ENCODE measurements around the gene MAST1.
A peak's percentile ranks its signal among the peaks of the same experiment; 100 is the strongest.
"Not testable (repeated sequence)": the region's sequence is repeated elsewhere in the genome, so short reads cannot be mapped to it uniquely, and the experiment has no call there.

Gene MAST1

DNA sequence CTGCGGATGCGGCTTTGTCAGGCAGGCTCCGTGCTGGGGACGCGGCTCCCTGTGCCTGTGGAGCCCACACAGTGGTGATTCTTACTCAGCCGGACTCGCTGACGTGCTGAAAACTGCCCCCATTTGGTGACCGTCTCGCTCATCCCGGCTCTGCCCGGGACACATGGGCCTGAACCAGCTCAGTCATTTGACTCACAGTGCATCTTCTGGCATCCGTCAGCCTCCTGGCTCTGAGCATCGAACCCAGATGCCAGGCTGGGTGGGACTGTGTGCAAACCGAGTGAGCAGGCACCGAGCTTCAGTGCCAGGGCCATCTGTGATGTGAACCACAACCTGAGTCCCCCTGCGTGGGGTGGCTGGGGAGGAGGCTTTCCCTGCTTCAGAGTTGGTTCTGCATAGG lies 58.1 kb downstream of the MAST1 start:
- no peak for DNase-seq (ENCODE audit: low spot score)

DNA sequence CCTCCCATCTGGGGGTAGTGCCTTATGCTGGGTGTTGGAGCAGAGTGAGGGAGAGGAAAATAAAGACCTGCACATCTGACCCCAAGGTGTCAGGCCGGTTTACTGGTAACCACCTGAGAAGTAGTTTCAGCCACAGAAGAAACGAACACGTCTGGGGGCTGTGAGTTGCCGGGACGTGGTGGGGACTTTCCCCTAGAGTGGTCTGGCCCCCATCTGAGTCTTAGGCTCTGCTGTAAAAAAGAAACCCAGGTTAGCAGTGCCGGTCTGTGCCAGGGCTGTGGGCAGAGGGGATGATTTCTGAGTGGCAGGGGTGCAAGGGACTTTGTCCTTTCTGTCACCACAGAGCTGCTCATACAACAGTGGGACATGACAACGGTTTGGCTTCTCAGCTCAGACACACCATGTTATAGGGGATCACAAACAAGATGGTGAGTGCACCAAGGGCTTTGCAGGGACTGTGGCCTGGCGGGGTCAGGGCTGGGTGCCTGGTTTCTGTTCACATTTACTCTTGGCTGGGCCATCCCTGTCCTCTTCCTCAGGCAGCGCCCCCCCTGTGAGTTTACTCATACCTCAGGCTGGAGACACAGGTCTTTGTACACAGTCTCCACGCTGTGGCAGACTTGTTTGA lies 61.7 kb downstream of the MAST1 start:
- DNase-seq (ENCODE audit: low spot score) = peak; percentile 55

DNA sequence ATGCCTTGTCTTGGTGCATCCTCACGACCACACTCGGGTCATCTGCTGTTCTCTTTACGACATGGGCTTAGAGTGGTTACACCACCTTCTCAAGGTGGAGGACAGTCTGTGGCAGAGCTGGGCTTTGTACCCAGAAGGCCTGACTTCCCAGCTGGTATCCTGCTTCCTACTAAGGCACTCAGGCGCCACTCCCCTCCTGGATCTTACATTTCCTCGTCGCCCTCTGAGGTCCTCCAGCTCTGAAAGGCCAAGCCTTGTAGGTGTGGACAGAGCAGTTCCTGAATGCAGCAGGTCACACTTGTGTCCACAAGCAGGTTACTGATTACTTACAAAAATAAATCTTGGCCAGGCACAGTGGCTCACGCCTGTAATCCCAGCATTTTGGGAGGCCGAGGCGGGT lies 68.9 kb downstream of the MAST1 start:
- no peak for DNase-seq (ENCODE audit: low spot score)

DNA sequence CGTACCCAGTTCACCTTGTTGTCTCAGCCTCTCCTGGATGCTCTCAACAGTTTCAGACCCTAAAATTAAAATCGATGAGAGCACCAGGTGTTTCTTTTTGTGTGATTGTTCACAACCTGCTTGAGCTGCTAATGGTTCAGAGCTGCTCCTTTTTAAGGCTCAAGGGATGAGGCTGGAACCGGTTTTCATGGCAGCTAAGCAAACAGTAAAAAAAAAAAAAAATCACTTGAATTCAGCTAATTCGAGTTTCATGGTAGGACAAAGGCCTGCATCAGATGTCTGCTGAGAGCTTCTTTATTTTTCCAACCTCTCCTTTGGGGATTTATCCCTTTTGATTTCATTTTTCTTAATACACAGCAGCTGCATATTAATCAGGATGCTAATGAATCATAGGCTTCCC lies 74.3 kb downstream of the MAST1 start:
- DNase-seq (ENCODE audit: low spot score) = no peak

DNA sequence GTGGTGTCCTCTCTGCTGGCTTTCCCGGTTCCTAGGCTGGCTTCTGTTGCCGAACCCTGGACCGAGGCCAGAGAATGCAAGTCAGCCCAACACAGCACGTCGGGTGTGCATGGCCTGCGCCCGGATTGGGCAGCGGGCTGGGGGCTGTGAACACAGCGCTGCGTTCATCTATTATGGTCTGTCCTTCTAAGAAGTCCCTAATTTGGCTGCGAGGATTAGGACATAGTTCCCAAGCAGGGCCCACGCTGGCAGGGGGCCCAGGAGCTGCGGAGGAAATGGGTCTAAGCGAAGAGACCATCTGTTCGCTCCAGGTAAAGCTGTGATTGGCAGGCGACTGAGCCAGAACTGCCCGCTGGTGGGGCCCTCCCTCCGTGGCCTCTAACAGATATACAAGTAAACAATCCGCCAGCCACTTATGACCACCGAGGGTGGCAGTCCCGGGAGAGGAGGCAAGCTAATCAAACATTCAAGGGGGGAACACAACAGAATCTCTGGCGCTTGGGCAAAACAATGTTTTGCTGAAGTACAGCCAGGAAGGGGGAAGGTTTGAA lies 74.8 kb downstream of the MAST1 start:
- no peak for DNase-seq (ENCODE audit: low spot score)

DNA sequence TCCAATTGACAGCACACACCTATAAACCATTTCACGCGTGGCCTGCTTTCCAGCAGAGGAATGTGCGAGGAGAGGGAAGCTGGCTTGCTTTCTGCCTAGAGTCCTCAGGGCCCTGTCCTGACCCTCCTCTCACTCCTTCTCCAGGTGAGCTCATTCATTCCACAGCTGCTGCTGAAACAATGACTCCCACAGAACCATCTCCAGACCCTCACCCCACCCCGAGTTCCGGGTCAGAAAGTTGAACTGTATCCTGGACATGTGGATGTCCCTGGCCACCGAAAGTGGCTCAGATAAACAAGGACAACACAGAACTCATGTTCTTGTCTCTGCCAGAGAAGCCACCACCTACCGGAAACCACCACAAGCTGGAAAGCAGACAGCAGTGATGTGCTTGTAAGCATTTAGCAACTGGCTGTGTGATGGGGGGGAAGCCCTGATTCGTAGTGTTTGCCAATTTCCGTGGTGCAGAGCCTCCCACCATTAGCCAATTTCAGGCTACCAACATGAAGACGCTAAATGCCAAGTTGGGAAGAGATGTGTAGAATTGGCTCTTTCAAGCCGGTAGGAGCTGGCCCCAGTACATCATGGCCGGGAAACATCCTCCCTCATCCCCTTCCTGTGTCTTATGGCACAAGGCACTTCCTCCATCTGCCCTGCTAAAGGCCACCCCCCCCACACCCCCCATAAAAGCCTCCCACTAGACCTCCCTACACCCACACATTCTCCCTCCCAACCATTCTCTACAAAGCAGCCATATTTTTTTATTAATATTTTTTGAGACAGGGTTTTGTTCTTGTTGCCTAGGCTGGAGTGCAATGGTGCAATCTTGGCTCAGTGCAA lies 75.8 kb downstream of the MAST1 start:
- peak; percentile 49 for DNase-seq (ENCODE audit: low spot score)

DNA sequence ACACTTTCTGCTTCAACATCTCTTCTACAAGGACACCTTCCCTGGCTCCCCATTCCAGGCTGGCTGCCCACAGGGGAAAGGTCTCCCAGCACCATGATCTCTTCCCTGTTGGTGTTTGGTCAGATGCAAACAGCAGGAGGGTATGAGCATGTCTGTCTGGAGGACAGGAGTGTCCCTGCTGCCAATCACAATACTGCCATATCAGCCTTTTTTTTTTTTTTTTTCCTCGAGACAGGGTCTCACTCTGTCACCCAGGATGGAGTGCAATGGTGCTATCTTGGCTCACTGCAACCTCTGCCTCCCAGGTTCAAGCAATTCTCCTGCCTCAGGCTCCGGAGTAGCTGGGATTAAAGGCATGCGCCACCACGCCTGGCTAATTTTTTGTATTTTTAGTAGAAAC lies 77.5 kb downstream of the MAST1 start:
- DNase-seq (ENCODE audit: low spot score) = not testable (repeated sequence)

DNA sequence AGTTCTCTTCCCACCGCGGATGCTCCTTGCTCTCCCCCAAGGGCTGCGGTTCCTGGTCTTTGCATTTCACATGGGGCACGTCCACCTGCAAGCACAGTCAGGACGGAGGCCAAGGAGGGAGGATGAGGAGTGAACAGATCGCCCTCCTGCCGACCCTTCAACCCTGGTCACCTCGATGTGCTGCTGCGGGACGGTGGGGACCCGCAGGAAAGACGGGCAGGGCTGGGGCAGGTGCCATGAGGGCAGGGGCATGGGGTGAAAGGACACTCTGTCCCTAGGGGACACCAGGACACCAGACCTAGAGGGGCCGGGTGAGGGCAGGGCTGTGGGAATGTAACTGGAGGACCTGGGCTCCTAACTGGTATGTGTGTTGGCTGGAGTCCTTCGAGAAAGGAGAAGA lies 79.9 kb downstream of the MAST1 start:
- DNase-seq (ENCODE audit: low spot score) = no peak

DNA sequence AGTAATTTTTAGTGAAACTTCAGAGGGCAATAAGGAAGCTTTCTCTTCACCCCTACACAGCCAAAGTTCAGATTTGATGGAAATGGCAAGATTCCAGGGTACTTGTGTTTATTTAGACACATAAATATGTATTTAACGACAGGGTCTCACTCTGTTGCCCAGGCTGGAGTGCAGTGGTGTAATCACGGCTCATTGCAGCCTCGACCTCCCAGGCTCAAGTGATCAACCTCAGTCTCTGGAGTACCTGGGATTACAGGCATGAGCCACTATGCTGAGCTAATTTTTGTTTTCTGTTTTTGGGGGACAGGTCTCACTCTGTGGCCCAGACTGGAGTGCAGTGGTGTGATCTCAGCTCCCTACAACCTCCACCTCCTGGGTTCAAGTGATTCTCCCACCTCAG lies 82.7 kb downstream of the MAST1 start:
- no peak for DNase-seq (ENCODE audit: low spot score)

DNA sequence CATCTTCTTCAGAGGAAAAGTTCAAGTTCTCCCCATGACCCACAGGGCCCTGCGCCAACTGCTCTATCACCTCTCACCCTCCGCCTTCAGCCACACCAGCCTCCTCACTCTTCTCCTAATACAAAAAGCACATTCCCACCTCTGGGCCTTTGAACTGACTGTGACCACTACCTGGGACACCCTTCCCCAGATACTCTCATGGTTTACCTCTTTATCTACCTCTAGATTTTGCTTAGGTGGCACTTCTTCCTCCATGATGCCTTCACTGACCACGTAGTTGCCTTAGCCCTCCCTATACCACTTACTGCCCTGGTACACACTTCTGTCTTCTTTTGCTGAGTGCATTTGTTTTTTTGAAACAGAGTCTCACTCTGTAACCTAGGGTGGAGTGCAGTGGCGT lies 84.6 kb downstream of the MAST1 start:
- no peak for DNase-seq (ENCODE audit: low spot score)
